Endodermal cell (in vitro differentiated cells): ENCODE data around the gene TM4SF4. TPM values are rescaled to one million over a fixed set of nuclear protein-coding genes. Genes with fewer than 3 reads are reported as not detected.

Experiments used
- DNase-seq: peaks from one replicate; pipeline ENCODE4 v3.0.0-alpha.2; 2017
- H3K27ac ChIP-seq: 2 replicates; pipeline ENCODE4 v1.5.1; 2013; ENCODE audit warnings: mild to moderate bottlenecking, low read depth, low read length, moderate library complexity
- H3K27me3 ChIP-seq: 2 replicates; pipeline ENCODE4 v1.6.1; 2013; ENCODE audit warnings: mild to moderate bottlenecking, low read length, moderate library complexity; ENCODE audit not compliant: insufficient read depth, control insufficient read depth, poor library complexity, severe bottlenecking
- H3K36me3 ChIP-seq: 2 replicates; pipeline ENCODE4 v1.7.0; 2013; ENCODE audit warnings: mild to moderate bottlenecking, low read length, moderate library complexity; ENCODE audit not compliant: control insufficient read depth, insufficient read depth
- H3K4me1 ChIP-seq: one replicate; pipeline ENCODE4 v1.7.0; 2013; ENCODE audit warnings: low read length; ENCODE audit not compliant: control insufficient read depth, insufficient read depth
- H3K4me3 ChIP-seq: 2 replicates; pipeline ENCODE4 v1.5.1; 2013; ENCODE audit warnings: mild to moderate bottlenecking, low read length, moderate library complexity
- H3K9ac ChIP-seq: 2 replicates; pipeline ENCODE4 v1.6.1; 2013; ENCODE audit warnings: mild to moderate bottlenecking, low read length, moderate library complexity; ENCODE audit not compliant: poor library complexity, severe bottlenecking; ENCODE audit errors: extremely low read depth
- H3K9me3 ChIP-seq: 2 replicates; pipeline ENCODE4 v1.6.1; 2013; ENCODE audit warnings: mild to moderate bottlenecking, low read length, moderate library complexity; ENCODE audit not compliant: control insufficient read depth
- H3K27ac Mint-ChIP-seq: 2 replicates; pipeline ENCODE4 v1.8.0; 2020; ENCODE audit warnings: mixed read lengths
- H3K27me3 Mint-ChIP-seq: 2 replicates; pipeline ENCODE4 v1.8.0; 2021; ENCODE audit warnings: mild to moderate bottlenecking, mixed read lengths; ENCODE audit not compliant: insufficient read depth
- H3K36me3 Mint-ChIP-seq: 2 replicates; pipeline ENCODE4 v1.8.0; 2020; ENCODE audit warnings: low read depth, mixed read lengths
- H3K4me1 Mint-ChIP-seq: 2 replicates; pipeline ENCODE4 v1.8.0; 2020; ENCODE audit warnings: mixed read lengths
- H3K4me3 Mint-ChIP-seq: 2 replicates; pipeline ENCODE4 v1.8.0; 2020; ENCODE audit warnings: mild to moderate bottlenecking, moderate library complexity, mixed read lengths
- H3K9me3 Mint-ChIP-seq: 2 replicates; pipeline ENCODE4 v1.8.0; 2020; ENCODE audit warnings: mild to moderate bottlenecking, mixed read lengths
- WGBS, 2 experiments: methylation state at CpG; one replicate each; pipeline versions ENCODE4 v1.1.5 to v1.1.7; 2013; ENCODE audit warnings: missing lambda C conversion rate in 2 of 2, mixed read lengths in 1 of 2; ENCODE audit not compliant: insufficient coverage in 1 of 2, insufficient read length in 1 of 2; 5-methylcytosine and 5-hydroxymethylcytosine counted together
- total RNA-seq, 2 donors: library from RNA; stranded (reverse); fragmentation: NEBNext Ultra II Directional in 1 of 2; extraction: Animal tissue kit (Norgen Biotek cat#: 25700) in 1 of 2; gene quantifications; 2 replicates in 1 of 2; 3 replicates in 1 of 2; pipeline ENCODE4 v1.2.1, GENCODE V29; 2021
- TF ChIP-seq, protein P1 (sequence below): fragments of 200-600 bp; sonication (generic); conservative IDR thresholded peaks from 2 replicates; pipeline ENCODE4 v1.5.0; 2021; ENCODE audit warnings: antibody characterized with exemption, mild to moderate bottlenecking

Gene TM4SF4
- total RNA-seq, 2 donors from 2014 or later = not detected

DNA sequence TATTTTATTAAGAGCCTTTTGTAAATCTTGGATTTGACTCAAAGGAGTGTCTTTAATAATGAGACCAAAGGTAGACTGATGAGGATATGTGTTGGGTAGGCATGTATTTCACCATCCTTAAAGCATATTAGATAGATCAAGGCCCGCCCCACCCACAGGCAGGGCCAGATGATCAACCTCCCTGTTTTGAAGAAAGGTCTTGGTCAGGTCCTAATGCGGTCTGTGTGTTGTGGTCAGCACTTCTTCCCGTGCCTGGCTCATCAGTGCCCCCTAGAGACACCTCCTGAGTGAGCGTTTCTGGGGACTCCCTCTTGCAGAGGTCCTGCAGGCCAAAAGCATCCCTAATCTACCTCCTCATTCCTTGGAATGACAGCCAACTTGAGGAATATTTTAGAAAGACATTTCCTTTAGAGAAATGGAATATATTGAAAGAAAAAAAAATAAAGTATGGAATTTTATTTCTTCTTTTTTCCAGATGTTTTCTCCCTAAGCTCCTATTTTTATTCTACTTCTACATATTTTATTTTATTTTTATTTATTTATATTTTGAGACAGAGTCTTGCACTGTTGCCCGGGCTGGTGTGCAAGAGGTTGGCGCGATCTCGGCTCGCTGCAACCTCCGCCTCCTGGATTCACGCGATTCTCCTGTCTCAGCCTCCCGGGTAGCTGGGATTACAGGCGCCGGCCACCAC lies 6.0 kb downstream of the TM4SF4 start:
- Mint-ChIP-seq H3K4me3 (no peak overlapping the region), H3K27ac (peak overlapping the region; percentile 19), H3K9me3 (no peaks in the 10 kb centered on the region), H3K36me3 (no peaks in the 10 kb centered on the region), H3K27me3 (no peaks in the 10 kb centered on the region), H3K4me1 (peaks cover 8% of the 10 kb centered on the region)
- DNase-seq = peak; percentile 97
- Histone ChIP-seq H3K27me3 (no peaks in the 10 kb centered on the region), H3K9me3 (no peaks in the 10 kb centered on the region), H3K36me3 (no peaks in the 10 kb centered on the region), H3K9ac (no peak overlapping the region), H3K4me3 (no peak overlapping the region), H3K27ac (no peak overlapping the region), H3K4me1 (no peaks in the 10 kb centered on the region)
- TF ChIP-seq, protein P1, sequence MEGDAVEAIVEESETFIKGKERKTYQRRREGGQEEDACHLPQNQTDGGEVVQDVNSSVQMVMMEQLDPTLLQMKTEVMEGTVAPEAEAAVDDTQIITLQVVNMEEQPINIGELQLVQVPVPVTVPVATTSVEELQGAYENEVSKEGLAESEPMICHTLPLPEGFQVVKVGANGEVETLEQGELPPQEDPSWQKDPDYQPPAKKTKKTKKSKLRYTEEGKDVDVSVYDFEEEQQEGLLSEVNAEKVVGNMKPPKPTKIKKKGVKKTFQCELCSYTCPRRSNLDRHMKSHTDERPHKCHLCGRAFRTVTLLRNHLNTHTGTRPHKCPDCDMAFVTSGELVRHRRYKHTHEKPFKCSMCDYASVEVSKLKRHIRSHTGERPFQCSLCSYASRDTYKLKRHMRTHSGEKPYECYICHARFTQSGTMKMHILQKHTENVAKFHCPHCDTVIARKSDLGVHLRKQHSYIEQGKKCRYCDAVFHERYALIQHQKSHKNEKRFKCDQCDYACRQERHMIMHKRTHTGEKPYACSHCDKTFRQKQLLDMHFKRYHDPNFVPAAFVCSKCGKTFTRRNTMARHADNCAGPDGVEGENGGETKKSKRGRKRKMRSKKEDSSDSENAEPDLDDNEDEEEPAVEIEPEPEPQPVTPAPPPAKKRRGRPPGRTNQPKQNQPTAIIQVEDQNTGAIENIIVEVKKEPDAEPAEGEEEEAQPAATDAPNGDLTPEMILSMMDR = peak; percentile 93
- WGBS, 2 experiments = 73 to 93% methylated on average over 8 to 15 of the region's 15 CpGs

- DNase-seq = no peak
- H3K36me3 ChIP-seq = no peaks in the 10 kb centered on the region
- H3K36me3 Mint-ChIP-seq = no peaks in the 10 kb centered on the region
- 91 to 100% methylated on average over 2 to 3 of the region's 3 CpGs for WGBS, 2 experiments
- H3K27me3 ChIP-seq = no peaks in the 10 kb centered on the region
- TF ChIP-seq, protein P1 = no peak
- no peak overlapping the region for H3K4me3 ChIP-seq
- H3K27ac Mint-ChIP-seq = no peak overlapping the region
- no peak overlapping the region for H3K27ac ChIP-seq
- no peaks in the 10 kb centered on the region for H3K27me3 Mint-ChIP-seq
- peaks cover 8% of the 10 kb centered on the region for H3K4me1 Mint-ChIP-seq
- no peaks in the 10 kb centered on the region for H3K9me3 Mint-ChIP-seq
- no peak overlapping the region for H3K9ac ChIP-seq
- no peaks in the 10 kb centered on the region for H3K4me1 ChIP-seq
- no peaks in the 10 kb centered on the region for H3K9me3 ChIP-seq
- H3K4me3 Mint-ChIP-seq = no peak overlapping the region
Measured at GRCh38 chr3:149481056-149481455, 6.6 kb downstream of the TM4SF4 start.

GRCh38 chr3:149481491-149481890 lies 7.0 kb downstream of the TM4SF4 start:
- H3K27ac ChIP-seq = no peak overlapping the region
- no peak overlapping the region for H3K9ac ChIP-seq
- no peaks in the 10 kb centered on the region for H3K4me1 ChIP-seq
- H3K9me3 ChIP-seq = no peaks in the 10 kb centered on the region
- H3K4me3 ChIP-seq = no peak overlapping the region
- H3K36me3 ChIP-seq = no peaks in the 10 kb centered on the region
- Mint-ChIP-seq H3K4me3 (no peak overlapping the region), H3K4me1 (peaks cover 8% of the 10 kb centered on the region), H3K9me3 (no peaks in the 10 kb centered on the region), H3K36me3 (no peaks in the 10 kb centered on the region), H3K27ac (no peak overlapping the region), H3K27me3 (no peaks in the 10 kb centered on the region)
- no peak for DNase-seq
- WGBS, 2 experiments = 100% methylated on average over 2 of the region's 2 CpGs; no CpG with 5 or more reads in 1 of the 2 experiments
- TF ChIP-seq, protein P1 = no peak
- H3K27me3 ChIP-seq = no peaks in the 10 kb centered on the region
